Activated B cell treated with CpG ODN at 0.5 μM for 24 hours (primary cell): ENCODE measurements around the gene TUBA3E. TPM values are rescaled to one million over a fixed set of nuclear protein-coding genes. Genes with fewer than 3 reads are reported as not detected.
"Not testable (repeated sequence)": the region's sequence is repeated elsewhere in the genome, so short reads cannot be mapped to it uniquely, and the experiment has no call there.

Experiments used
- ATAC-seq: fragments of 200-7000 bp; cut with Tn5 transposase; one replicate; pipeline ENCODE4 v1.10.0; 2021; ENCODE audit warnings: low read depth, mild to moderate bottlenecking, moderate library complexity
- CTCF ChIA-PET: fragments of 350-600 bp; sonication (Branson Sonifier 250); formaldehyde crosslinking; loops from one replicate; lab custom pipeline; 2021; ENCODE audit warnings: antibody characterized with exemption; lab: Charles Lee
- POLR2A ChIA-PET: fragments of 350-600 bp; sonication (Branson Sonifier 250); formaldehyde crosslinking; loops from one replicate; lab custom pipeline; 2021; ENCODE audit warnings: antibody characterized with exemption; lab: Charles Lee
- DNase-seq: peaks from one replicate; pipeline ENCODE4 v3.0.0; 2022
- H3K27ac Mint-ChIP-seq: one replicate; pipeline ENCODE4 v1.8.0; 2020; ENCODE audit warnings: mixed read lengths
- H3K27me3 Mint-ChIP-seq: one replicate; pipeline ENCODE4 v1.8.0; 2021; ENCODE audit warnings: mixed read lengths
- H3K36me3 Mint-ChIP-seq: one replicate; pipeline ENCODE4 v1.8.0; 2021; ENCODE audit warnings: low read depth, mixed read lengths
- H3K4me1 Mint-ChIP-seq: one replicate; pipeline ENCODE4 v1.8.0; 2021; ENCODE audit warnings: mixed read lengths
- H3K4me3 Mint-ChIP-seq: one replicate; pipeline ENCODE4 v1.8.0; 2020; ENCODE audit warnings: mild to moderate bottlenecking, mixed read lengths
- H3K9me3 Mint-ChIP-seq: one replicate; pipeline ENCODE4 v1.8.0; 2020; ENCODE audit warnings: mixed read lengths
- CTCF ChIP-seq: fragments of 200-600 bp; IDR thresholded peaks from one replicate; pipeline ENCODE4 v1.8.0; 2022; ENCODE audit warnings: antibody characterized with exemption, mild to moderate bottlenecking
- intact Hi-C: fragments of 100-400 bp; cut with micrococcal nuclease; formaldehyde crosslinking; loops from one replicate; pipeline ENCODE4 v1.15.1; 2024
- total RNA-seq: library from RNA; stranded (reverse); gene quantifications from 2 replicates; pipeline ENCODE4 v1.2.3, GENCODE V29; 2022

The TUBA3E gene
- total RNA-seq, 1 donor from 2014 or later, result not detected

- CTCF ChIA-PET, result interaction anchor here (1.5 to 2.4 kb wide), 2 partner anchors 174 to 222 kb away, joined by 4 to 8 read pairs; no protein-coding TSS in a partner anchor
- Mint-ChIP-seq H3K36me3 (peaks cover 44% of the 10 kb centered on the region), H3K4me3 (no peak overlapping the region), H3K4me1 (peaks cover 33% of the 10 kb centered on the region), H3K9me3 (no peaks in the 10 kb centered on the region), H3K27me3 (no peaks in the 10 kb centered on the region), H3K27ac (peak overlapping the region; percentile 90)
- ATAC-seq, result no peak
- no peak for TF ChIP-seq CTCF
- intact Hi-C loops, result loop anchor here (1.0 to 10.0 kb wide), 7 partner anchors 13 to 1422 kb away; partner anchors contain the start of genes CCDC74B and SMPD4
- POLR2A ChIA-PET, result interaction anchor here (1.4 to 1.8 kb wide), 2 partner anchors 23 to 184 kb away, joined by 8 to 10 read pairs; partner anchors contain the start of genes IMP4 and SMPD4
- no peak for DNase-seq
These were observed 39.6 kb downstream of the TUBA3E start for GRCh38 chr2:130158631-130159030.

- peak overlapping the region; percentile 90 for H3K27ac Mint-ChIP-seq
- H3K27me3 Mint-ChIP-seq, H3K9me3 Mint-ChIP-seq: not testable (repeated sequence)
- peaks cover 33% of the 10 kb centered on the region for H3K4me1 Mint-ChIP-seq
- ATAC-seq (peak; percentile 74), DNase-seq (peak; percentile 72)
- H3K4me3 Mint-ChIP-seq, result peak overlapping the region; percentile 52
- peaks cover 41% of the 10 kb centered on the region for H3K36me3 Mint-ChIP-seq
- ChIA-PET POLR2A (interaction anchor here (1.4 to 1.8 kb wide), 2 partner anchors 24 to 184 kb away, joined by 8 to 10 read pairs; partner anchors contain the start of genes IMP4 and SMPD4), CTCF (interaction anchor here (1.5 to 2.4 kb wide), 2 partner anchors 175 to 222 kb away, joined by 4 to 8 read pairs; no protein-coding TSS in a partner anchor)
- intact Hi-C loops, result loop anchor here (1.0 to 10.0 kb wide), 7 partner anchors 13 to 1421 kb away; partner anchors contain the start of genes CCDC74B and SMPD4
These were observed 40.3 kb downstream of the TUBA3E start for GRCh38 chr2:130157825-130158514.

GRCh38 chr2:130157354-130157753 is 40.9 kb downstream of the TUBA3E start:
- H3K4me3 Mint-ChIP-seq, result peak overlapping the region; percentile 52
- ATAC-seq (peak; percentile 66), DNase-seq (peak; percentile 50)
- H3K36me3 Mint-ChIP-seq, result peaks cover 38% of the 10 kb centered on the region
- CTCF ChIA-PET, result interaction anchor here (1.5 to 2.4 kb wide), 2 partner anchors 175 to 221 kb away, joined by 4 to 8 read pairs; no protein-coding TSS in a partner anchor
- H3K4me1 Mint-ChIP-seq, result peaks cover 33% of the 10 kb centered on the region
- intact Hi-C loops, result loop anchor here (5.0 to 10.0 kb wide), 2 partner anchors 130 to 637 kb away; no protein-coding TSS in a partner anchor
- POLR2A ChIA-PET, result interaction anchor here (0.6 to 1.8 kb wide), 3 partner anchors 14 to 185 kb away, joined by 3 to 10 read pairs (median 8); partner anchors contain the start of genes IMP4 and SMPD4
- H3K9me3 Mint-ChIP-seq, H3K27me3 Mint-ChIP-seq: not testable (repeated sequence)
- H3K27ac Mint-ChIP-seq, result peak overlapping the region; percentile 90

GRCh38 chr2:130156624-130157004 is 41.6 kb downstream of the TUBA3E start:
- POLR2A ChIA-PET, result no interaction called here
- intact Hi-C loops, result loop anchor here (5.0 to 10.0 kb wide), 2 partner anchors 129 to 638 kb away; no protein-coding TSS in a partner anchor
- Mint-ChIP-seq H3K4me3 (no peak overlapping the region), H3K36me3 (peaks cover 45% of the 10 kb centered on the region), H3K9me3 (no peaks in the 10 kb centered on the region), H3K4me1 (peaks cover 33% of the 10 kb centered on the region), H3K27me3 (no peaks in the 10 kb centered on the region), H3K27ac (peak overlapping the region; percentile 59)
- CTCF ChIA-PET, result interaction anchor here (1.1 to 1.5 kb wide), 3 partner anchors 175 to 186 kb away, joined by 3 to 4 read pairs (median 3); partner anchors contain the start of gene IMP4
- TF ChIP-seq CTCF, result no peak
- ATAC-seq (no peak), DNase-seq (no peak)

- H3K36me3 Mint-ChIP-seq, result peaks cover 43% of the 10 kb centered on the region
- intact Hi-C loops, result loop anchor here (5.0 to 10.0 kb wide), 2 partner anchors 129 to 639 kb away; no protein-coding TSS in a partner anchor
- DNase-seq, H3K27me3 Mint-ChIP-seq, ATAC-seq, POLR2A ChIA-PET, H3K4me3 Mint-ChIP-seq, H3K9me3 Mint-ChIP-seq: not testable (repeated sequence)
- H3K27ac Mint-ChIP-seq, result peak overlapping the region; percentile 59
- peaks cover 33% of the 10 kb centered on the region for H3K4me1 Mint-ChIP-seq
- CTCF ChIA-PET, result interaction anchor here (1.1 to 1.5 kb wide), 3 partner anchors 175 to 186 kb away, joined by 3 to 4 read pairs (median 3); partner anchors contain the start of gene IMP4
These were observed 42.1 kb downstream of the TUBA3E start for GRCh38 chr2:130155956-130156623.
